ENCODE measurements around the gene RIMBP2.

RIMBP2 gene

DNA sequence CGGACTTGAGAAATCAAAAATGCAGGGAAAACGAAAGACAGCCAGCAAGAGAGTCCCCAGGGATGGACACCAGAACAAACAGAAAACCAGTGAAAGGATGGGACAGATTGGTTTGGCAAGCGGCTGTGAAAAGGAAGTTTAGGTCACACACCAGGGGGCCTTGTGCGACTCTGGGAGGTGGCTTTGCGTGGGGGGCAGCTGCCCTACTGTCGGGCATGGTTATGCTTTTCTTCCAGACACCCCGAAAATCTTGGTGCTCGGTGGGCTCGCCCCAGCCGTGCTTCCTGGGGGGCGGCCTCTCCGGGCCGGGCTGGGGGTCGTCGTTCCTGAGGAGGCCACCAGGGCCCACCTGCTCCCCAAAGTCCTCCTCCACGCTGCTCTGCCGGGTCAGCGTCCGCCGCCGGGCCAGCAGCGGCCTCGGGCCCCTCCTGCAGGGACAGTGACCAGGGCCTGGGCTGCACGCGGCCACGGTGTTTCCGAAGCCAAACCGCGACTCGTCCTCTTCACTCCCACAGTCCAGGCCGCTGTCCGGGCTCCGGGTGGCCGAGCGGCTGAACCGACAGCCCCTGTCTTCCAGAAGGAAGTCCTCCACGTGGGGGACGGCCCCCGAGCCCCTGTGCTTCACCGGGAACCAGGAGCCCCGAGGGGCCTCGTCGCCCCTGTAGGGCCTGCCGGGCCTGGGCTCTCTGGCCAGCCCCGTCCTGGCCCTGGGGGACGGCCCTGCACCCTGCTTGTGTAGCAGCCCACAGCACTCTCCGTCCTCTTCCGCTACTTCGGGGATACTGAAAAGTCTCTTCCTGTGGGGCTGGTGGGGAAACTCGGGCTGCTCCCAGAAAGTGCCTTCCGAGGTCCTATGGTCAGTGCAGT is 291.9 kb downstream of the RIMBP2 start:
- TF ChIP-seq, protein P1, sequence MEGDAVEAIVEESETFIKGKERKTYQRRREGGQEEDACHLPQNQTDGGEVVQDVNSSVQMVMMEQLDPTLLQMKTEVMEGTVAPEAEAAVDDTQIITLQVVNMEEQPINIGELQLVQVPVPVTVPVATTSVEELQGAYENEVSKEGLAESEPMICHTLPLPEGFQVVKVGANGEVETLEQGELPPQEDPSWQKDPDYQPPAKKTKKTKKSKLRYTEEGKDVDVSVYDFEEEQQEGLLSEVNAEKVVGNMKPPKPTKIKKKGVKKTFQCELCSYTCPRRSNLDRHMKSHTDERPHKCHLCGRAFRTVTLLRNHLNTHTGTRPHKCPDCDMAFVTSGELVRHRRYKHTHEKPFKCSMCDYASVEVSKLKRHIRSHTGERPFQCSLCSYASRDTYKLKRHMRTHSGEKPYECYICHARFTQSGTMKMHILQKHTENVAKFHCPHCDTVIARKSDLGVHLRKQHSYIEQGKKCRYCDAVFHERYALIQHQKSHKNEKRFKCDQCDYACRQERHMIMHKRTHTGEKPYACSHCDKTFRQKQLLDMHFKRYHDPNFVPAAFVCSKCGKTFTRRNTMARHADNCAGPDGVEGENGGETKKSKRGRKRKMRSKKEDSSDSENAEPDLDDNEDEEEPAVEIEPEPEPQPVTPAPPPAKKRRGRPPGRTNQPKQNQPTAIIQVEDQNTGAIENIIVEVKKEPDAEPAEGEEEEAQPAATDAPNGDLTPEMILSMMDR (IDR thresholded peaks at IDR 0.05), result no peak

DNA sequence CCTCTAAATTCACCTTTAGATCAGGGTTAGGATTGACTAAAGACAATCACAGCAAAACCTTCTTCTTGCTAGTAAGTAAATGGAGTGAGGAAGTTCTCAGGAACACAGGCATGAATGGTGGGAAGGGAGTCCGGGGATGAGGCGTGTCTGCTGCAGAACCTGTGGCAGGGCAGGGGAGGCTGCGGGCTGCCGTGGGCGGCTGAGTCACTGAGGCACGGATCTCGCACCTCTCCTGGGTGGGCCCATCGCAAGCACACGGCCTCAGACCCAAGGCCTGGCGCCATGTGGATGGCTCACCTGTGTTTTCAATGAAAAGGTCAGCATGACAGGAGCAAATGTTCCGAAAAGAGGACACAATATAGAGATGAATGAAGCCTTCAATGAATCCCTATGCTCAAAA is 293.0 kb downstream of the RIMBP2 start:
- H3K4me1 ChIP-seq, result peaks cover 3% of the 10 kb centered on the region
- TF ChIP-seq, protein P1 (IDR thresholded peaks at IDR 0.05), result no peak
- H3K9ac ChIP-seq, result no peak overlapping the region
- H3K79me2 ChIP-seq, result peaks cover 14% of the 10 kb centered on the region
- no peaks in the 10 kb centered on the region for H3K9me3 ChIP-seq (ENCODE audit: control insufficient read depth, low read length)
- H3K36me3 ChIP-seq (ENCODE audit: control insufficient read depth, insufficient read depth, low read length), result no peaks in the 10 kb centered on the region
- no peak overlapping the region for H2AFZ ChIP-seq
- no peak overlapping the region for H3K4me2 ChIP-seq (ENCODE audit: low read length)
- H3K4me3 ChIP-seq (ENCODE audit: low read depth, low read length), result no peak overlapping the region
- no peak overlapping the region for H3K27ac ChIP-seq
- H3K27me3 ChIP-seq (ENCODE audit: control insufficient read depth, insufficient read depth, low read length), result no peaks in the 10 kb centered on the region

More for the DNA sequence above, 291.9 kb downstream of the RIMBP2 start:
- H3K4me3 ChIP-seq (ENCODE audit: low read depth, low read length), result no peak overlapping the region
- no peak overlapping the region for H2AFZ ChIP-seq
- H3K9me3 ChIP-seq (ENCODE audit: control insufficient read depth, low read length), result no peaks in the 10 kb centered on the region
- H3K4me1 ChIP-seq, result peaks cover 13% of the 10 kb centered on the region
- H3K27me3 ChIP-seq (ENCODE audit: control insufficient read depth, insufficient read depth, low read length), result no peaks in the 10 kb centered on the region
- no peak overlapping the region for H3K27ac ChIP-seq
- H3K4me2 ChIP-seq (ENCODE audit: low read length), result no peak overlapping the region
- H3K9ac ChIP-seq, result no peak overlapping the region
- peaks cover 17% of the 10 kb centered on the region for H3K79me2 ChIP-seq
- H3K36me3 ChIP-seq (ENCODE audit: control insufficient read depth, insufficient read depth, low read length), result no peaks in the 10 kb centered on the region

DNA sequence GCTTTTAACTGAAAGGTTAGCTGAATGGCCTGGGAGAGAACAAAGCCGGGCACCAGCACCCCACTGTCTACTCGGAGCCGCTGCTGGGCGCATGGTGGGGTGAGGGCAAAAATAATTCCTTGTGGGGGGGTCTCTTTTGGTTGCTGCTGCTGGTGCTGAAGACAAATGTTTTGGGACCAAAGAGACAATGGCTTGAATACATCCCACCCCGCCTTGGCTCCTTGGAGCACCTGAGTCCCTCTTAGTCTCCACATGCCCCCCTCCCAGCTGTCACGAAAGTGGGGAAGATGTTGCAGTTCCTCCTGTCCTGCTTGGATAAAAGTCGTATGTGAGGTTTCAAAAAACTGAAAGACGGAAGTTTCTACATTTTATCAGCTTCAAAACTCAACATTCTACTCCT is 293.4 kb downstream of the RIMBP2 start:
- Histone ChIP-seq H3K36me3 (ENCODE audit: control insufficient read depth, insufficient read depth, low read length) (no peaks in the 10 kb centered on the region), H3K79me2 (peaks cover 9% of the 10 kb centered on the region), H3K4me2 (ENCODE audit: low read length) (no peak overlapping the region), H3K27ac (no peak overlapping the region), H3K4me3 (ENCODE audit: low read depth, low read length) (no peak overlapping the region), H3K4me1 (no peaks in the 10 kb centered on the region), H3K9ac (no peak overlapping the region), H2AFZ (no peak overlapping the region), H3K27me3 (ENCODE audit: control insufficient read depth, insufficient read depth, low read length) (no peaks in the 10 kb centered on the region), H3K9me3 (ENCODE audit: control insufficient read depth, low read length) (no peaks in the 10 kb centered on the region)
- TF ChIP-seq, protein P1 (IDR thresholded peaks at IDR 0.05), result no peak

DNA sequence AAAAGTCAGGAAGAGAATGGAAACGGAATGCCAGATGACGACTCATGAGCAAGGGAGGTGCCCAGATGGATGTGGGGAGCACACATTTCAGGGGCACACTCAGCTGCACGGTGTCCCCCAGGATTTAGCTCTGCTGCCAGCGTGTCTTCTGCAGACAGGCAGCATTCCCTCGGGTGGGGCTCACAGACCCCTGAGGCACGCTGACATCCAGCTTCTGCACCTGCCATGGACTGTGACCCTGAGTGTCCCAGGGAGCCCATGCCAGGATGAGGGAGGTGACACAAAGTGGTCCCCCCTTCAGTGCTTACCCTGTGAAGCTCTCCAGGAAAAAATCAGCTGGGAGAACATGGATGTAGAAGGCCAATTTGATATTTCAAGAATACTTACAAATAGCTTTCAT is 294.2 kb downstream of the RIMBP2 start:
- Histone ChIP-seq H3K27ac (no peak overlapping the region), H3K4me2 (ENCODE audit: low read length) (no peak overlapping the region), H2AFZ (no peak overlapping the region), H3K4me3 (ENCODE audit: low read depth, low read length) (no peak overlapping the region), H3K9ac (no peak overlapping the region), H3K27me3 (ENCODE audit: control insufficient read depth, insufficient read depth, low read length) (no peaks in the 10 kb centered on the region), H3K36me3 (ENCODE audit: control insufficient read depth, insufficient read depth, low read length) (no peaks in the 10 kb centered on the region), H3K4me1 (no peaks in the 10 kb centered on the region), H3K79me2 (peaks cover 5% of the 10 kb centered on the region), H3K9me3 (ENCODE audit: control insufficient read depth, low read length) (no peaks in the 10 kb centered on the region)
- TF ChIP-seq, protein P1 (IDR thresholded peaks at IDR 0.05), result no peak

DNA sequence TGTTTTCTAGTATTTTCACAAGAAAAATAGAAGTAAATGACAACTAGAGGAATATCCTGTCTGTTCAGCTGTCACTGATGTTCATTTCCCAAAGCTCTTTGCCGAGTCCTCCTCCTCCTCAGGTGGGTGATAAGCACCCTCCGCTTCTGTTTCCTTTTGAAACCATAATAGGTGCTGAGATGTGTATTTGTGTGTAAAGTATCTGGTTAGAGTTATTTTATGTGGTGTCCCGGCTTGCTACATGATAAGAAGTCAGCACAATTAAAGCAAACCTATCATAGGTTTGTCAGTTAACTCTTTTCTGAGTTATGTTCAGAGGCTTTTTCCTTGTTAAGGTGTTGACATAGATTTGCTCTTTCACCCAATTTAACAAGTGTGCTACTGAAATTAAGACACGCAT is 296.0 kb downstream of the RIMBP2 start:
- TF ChIP-seq, protein P1 (IDR thresholded peaks at IDR 0.05), result no peak
- H3K27ac ChIP-seq, result no peak overlapping the region
- no peak overlapping the region for H3K4me3 ChIP-seq (ENCODE audit: low read depth, low read length)
- no peaks in the 10 kb centered on the region for H3K36me3 ChIP-seq (ENCODE audit: control insufficient read depth, insufficient read depth, low read length)
- H3K9me3 ChIP-seq (ENCODE audit: control insufficient read depth, low read length), result no peaks in the 10 kb centered on the region
- no peak overlapping the region for H2AFZ ChIP-seq
- no peak overlapping the region for H3K4me2 ChIP-seq (ENCODE audit: low read length)
- no peaks in the 10 kb centered on the region for H3K4me1 ChIP-seq
- no peak overlapping the region for H3K9ac ChIP-seq
- H3K79me2 ChIP-seq, result peaks cover 2% of the 10 kb centered on the region
- H3K27me3 ChIP-seq (ENCODE audit: control insufficient read depth, insufficient read depth, low read length), result no peaks in the 10 kb centered on the region

Measured in parathyroid adenoma (tissue), 2 donors.